Panc1 (cell line): ENCODE results near the gene CEP85L.

Experiments used
- CTCF ChIP-seq: fragments of 450-650 bp; IDR thresholded peaks from 2 replicates; pipeline ENCODE4 v1.5.1; 2017; ENCODE audit warnings: mild to moderate bottlenecking
- POLR2AphosphoS5 ChIP-seq: IDR thresholded peaks from 2 replicates; pipeline ENCODE4 v1.6.1; 2012; ENCODE audit warnings: mild to moderate bottlenecking, low read depth, low read length, moderate library complexity

- TF ChIP-seq CTCF (no peak), POLR2AphosphoS5 (no peak)
These were observed 114.9 kb downstream of the CEP85L start for GRCh38 chr6:118536478-118536877.
